ENCODE measurements around the gene HIVEP1.

HIVEP1 gene

GRCh38 chr6:12011276-12012037 lies 655 bp upstream of the HIVEP1 start:
- H3K4me1 ChIP-seq (ENCODE audit: control insufficient read depth, insufficient read depth, low read length) = peaks cover 15% of the 10 kb centered on the region
- no peak overlapping the region for H3K4me3 ChIP-seq (ENCODE audit: low read length)
- no peaks in the 10 kb centered on the region for H3K36me3 ChIP-seq (ENCODE audit: control insufficient read depth, insufficient read depth, low read length)
- no peak overlapping the region for H3K9ac ChIP-seq (ENCODE audit: low read length)
- H3K27me3 ChIP-seq (ENCODE audit: control insufficient read depth, insufficient read depth, low read length) = no peaks in the 10 kb centered on the region
- H3K9me3 ChIP-seq (ENCODE audit: control insufficient read depth, low read length) = no peaks in the 10 kb centered on the region

GRCh38 chr6:12012558-12013306 lies 620 bp downstream of the HIVEP1 start:
- H3K9me3 ChIP-seq (ENCODE audit: control insufficient read depth, low read length) = no peaks in the 10 kb centered on the region
- peaks cover 15% of the 10 kb centered on the region for H3K4me1 ChIP-seq (ENCODE audit: control insufficient read depth, insufficient read depth, low read length)
- H3K27me3 ChIP-seq (ENCODE audit: control insufficient read depth, insufficient read depth, low read length) = no peaks in the 10 kb centered on the region
- peak overlapping the region; percentile 84 for H3K4me3 ChIP-seq (ENCODE audit: low read length)
- peak overlapping the region; percentile 79 for H3K9ac ChIP-seq (ENCODE audit: low read length)
- H3K36me3 ChIP-seq (ENCODE audit: control insufficient read depth, insufficient read depth, low read length) = no peaks in the 10 kb centered on the region

GRCh38 chr6:12013307-12013719 lies 1.2 kb downstream of the HIVEP1 start:
- no peaks in the 10 kb centered on the region for H3K9me3 ChIP-seq (ENCODE audit: control insufficient read depth, low read length)
- peak overlapping the region; percentile 84 for H3K4me3 ChIP-seq (ENCODE audit: low read length)
- no peaks in the 10 kb centered on the region for H3K27me3 ChIP-seq (ENCODE audit: control insufficient read depth, insufficient read depth, low read length)
- peaks cover 10% of the 10 kb centered on the region for H3K4me1 ChIP-seq (ENCODE audit: control insufficient read depth, insufficient read depth, low read length)
- no peaks in the 10 kb centered on the region for H3K36me3 ChIP-seq (ENCODE audit: control insufficient read depth, insufficient read depth, low read length)
- peak overlapping the region; percentile 79 for H3K9ac ChIP-seq (ENCODE audit: low read length)

GRCh38 chr6:12014027-12014872 lies 2.1 kb downstream of the HIVEP1 start:
- Histone ChIP-seq H3K9me3 (ENCODE audit: control insufficient read depth, low read length) (no peaks in the 10 kb centered on the region), H3K9ac (ENCODE audit: low read length) (no peak overlapping the region), H3K27me3 (ENCODE audit: control insufficient read depth, insufficient read depth, low read length) (no peaks in the 10 kb centered on the region), H3K36me3 (ENCODE audit: control insufficient read depth, insufficient read depth, low read length) (no peaks in the 10 kb centered on the region), H3K4me3 (ENCODE audit: low read length) (no peak overlapping the region), H3K4me1 (ENCODE audit: control insufficient read depth, insufficient read depth, low read length) (peaks cover 8% of the 10 kb centered on the region)

GRCh38 chr6:12014873-12015149 lies 2.7 kb downstream of the HIVEP1 start:
- Histone ChIP-seq H3K9me3 (ENCODE audit: control insufficient read depth, low read length) (no peaks in the 10 kb centered on the region), H3K4me3 (ENCODE audit: low read length) (no peak overlapping the region), H3K36me3 (ENCODE audit: control insufficient read depth, insufficient read depth, low read length) (no peaks in the 10 kb centered on the region), H3K9ac (ENCODE audit: low read length) (no peak overlapping the region), H3K27me3 (ENCODE audit: control insufficient read depth, insufficient read depth, low read length) (no peaks in the 10 kb centered on the region), H3K4me1 (ENCODE audit: control insufficient read depth, insufficient read depth, low read length) (peaks cover 8% of the 10 kb centered on the region)

- Histone ChIP-seq H3K36me3 (ENCODE audit: control insufficient read depth, insufficient read depth, low read length) (no peaks in the 10 kb centered on the region), H3K9me3 (ENCODE audit: control insufficient read depth, low read length) (no peaks in the 10 kb centered on the region), H3K9ac (ENCODE audit: low read length) (no peak overlapping the region), H3K4me3 (ENCODE audit: low read length) (no peak overlapping the region), H3K27me3 (ENCODE audit: control insufficient read depth, insufficient read depth, low read length) (no peaks in the 10 kb centered on the region), H3K4me1 (ENCODE audit: control insufficient read depth, insufficient read depth, low read length) (peaks cover 8% of the 10 kb centered on the region)
Observed at GRCh38 chr6:12017263-12017662, 5.2 kb downstream of the HIVEP1 start.

GRCh38 chr6:12017876-12018401 lies 5.8 kb downstream of the HIVEP1 start:
- Histone ChIP-seq H3K27me3 (ENCODE audit: control insufficient read depth, insufficient read depth, low read length) (no peaks in the 10 kb centered on the region), H3K4me3 (ENCODE audit: low read length) (no peak overlapping the region), H3K9ac (ENCODE audit: low read length) (no peak overlapping the region), H3K4me1 (ENCODE audit: control insufficient read depth, insufficient read depth, low read length) (peaks cover 8% of the 10 kb centered on the region), H3K9me3 (ENCODE audit: control insufficient read depth, low read length) (no peaks in the 10 kb centered on the region), H3K36me3 (ENCODE audit: control insufficient read depth, insufficient read depth, low read length) (no peaks in the 10 kb centered on the region)

GRCh38 chr6:12020187-12020791 lies 8.2 kb downstream of the HIVEP1 start:
- H3K4me3 ChIP-seq (ENCODE audit: low read length) = no peak overlapping the region
- no peaks in the 10 kb centered on the region for H3K36me3 ChIP-seq (ENCODE audit: control insufficient read depth, insufficient read depth, low read length)
- H3K4me1 ChIP-seq (ENCODE audit: control insufficient read depth, insufficient read depth, low read length) = peaks cover 10% of the 10 kb centered on the region
- no peaks in the 10 kb centered on the region for H3K27me3 ChIP-seq (ENCODE audit: control insufficient read depth, insufficient read depth, low read length)
- no peaks in the 10 kb centered on the region for H3K9me3 ChIP-seq (ENCODE audit: control insufficient read depth, low read length)
- H3K9ac ChIP-seq (ENCODE audit: low read length) = no peak overlapping the region

GRCh38 chr6:12022481-12022880 lies 10.4 kb downstream of the HIVEP1 start:
- H3K9me3 ChIP-seq (ENCODE audit: control insufficient read depth, low read length) = no peaks in the 10 kb centered on the region
- no peak overlapping the region for H3K9ac ChIP-seq (ENCODE audit: low read length)
- no peaks in the 10 kb centered on the region for H3K36me3 ChIP-seq (ENCODE audit: control insufficient read depth, insufficient read depth, low read length)
- H3K4me1 ChIP-seq (ENCODE audit: control insufficient read depth, insufficient read depth, low read length) = peaks cover 13% of the 10 kb centered on the region
- H3K4me3 ChIP-seq (ENCODE audit: low read length) = no peak overlapping the region
- no peaks in the 10 kb centered on the region for H3K27me3 ChIP-seq (ENCODE audit: control insufficient read depth, insufficient read depth, low read length)

GRCh38 chr6:12022953-12023388 lies 10.9 kb downstream of the HIVEP1 start:
- Histone ChIP-seq H3K4me1 (ENCODE audit: control insufficient read depth, insufficient read depth, low read length) (peaks cover 13% of the 10 kb centered on the region), H3K4me3 (ENCODE audit: low read length) (no peak overlapping the region), H3K9ac (ENCODE audit: low read length) (no peak overlapping the region), H3K36me3 (ENCODE audit: control insufficient read depth, insufficient read depth, low read length) (no peaks in the 10 kb centered on the region), H3K27me3 (ENCODE audit: control insufficient read depth, insufficient read depth, low read length) (no peaks in the 10 kb centered on the region), H3K9me3 (ENCODE audit: control insufficient read depth, low read length) (no peaks in the 10 kb centered on the region)

GRCh38 chr6:12024216-12024615 lies 12.1 kb downstream of the HIVEP1 start:
- H3K27me3 ChIP-seq (ENCODE audit: control insufficient read depth, insufficient read depth, low read length) = no peaks in the 10 kb centered on the region
- H3K36me3 ChIP-seq (ENCODE audit: control insufficient read depth, insufficient read depth, low read length) = no peaks in the 10 kb centered on the region
- peaks cover 13% of the 10 kb centered on the region for H3K4me1 ChIP-seq (ENCODE audit: control insufficient read depth, insufficient read depth, low read length)
- H3K9me3 ChIP-seq (ENCODE audit: control insufficient read depth, low read length) = no peaks in the 10 kb centered on the region
- no peak overlapping the region for H3K4me3 ChIP-seq (ENCODE audit: low read length)
- no peak overlapping the region for H3K9ac ChIP-seq (ENCODE audit: low read length)
